Stimulated activated CD4-positive, alpha-beta T cell treated with anti-CD3 and anti-CD28 coated beads, Interleukin-4, amount 100 ng/mL, for 24 hours (primary cell): Measurements from ENCODE around the gene SYNPR.

Source experiments
- DNase-seq: peaks from one replicate; pipeline ENCODE4 v3.0.0-alpha.2; 2020

Gene SYNPR

GRCh38 chr3:63477494-63478129 is 199.5 kb downstream of the SYNPR start:
- DNase-seq = no peak

GRCh38 chr3:63478990-63479660 is 201.0 kb downstream of the SYNPR start:
- DNase-seq = no peak

DNA sequence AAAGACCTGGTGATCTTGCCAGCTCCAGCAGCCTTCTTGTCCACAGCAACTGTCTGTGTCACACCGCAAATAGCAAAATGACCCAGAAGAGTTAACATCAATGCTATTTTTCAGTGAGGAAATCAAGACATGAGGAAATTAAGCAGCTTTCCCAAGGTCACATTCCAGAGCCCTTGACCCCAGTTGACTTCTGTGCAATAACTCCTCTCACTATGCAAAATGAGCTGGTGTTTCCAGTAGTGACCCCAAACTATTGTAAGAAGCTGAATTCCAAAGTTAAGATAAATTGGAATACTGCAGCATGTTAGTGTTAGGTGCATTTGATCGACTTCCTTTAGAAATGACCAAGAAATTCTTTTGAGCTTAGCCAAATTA is 201.5 kb downstream of the SYNPR start:
- no peak for DNase-seq

DNA sequence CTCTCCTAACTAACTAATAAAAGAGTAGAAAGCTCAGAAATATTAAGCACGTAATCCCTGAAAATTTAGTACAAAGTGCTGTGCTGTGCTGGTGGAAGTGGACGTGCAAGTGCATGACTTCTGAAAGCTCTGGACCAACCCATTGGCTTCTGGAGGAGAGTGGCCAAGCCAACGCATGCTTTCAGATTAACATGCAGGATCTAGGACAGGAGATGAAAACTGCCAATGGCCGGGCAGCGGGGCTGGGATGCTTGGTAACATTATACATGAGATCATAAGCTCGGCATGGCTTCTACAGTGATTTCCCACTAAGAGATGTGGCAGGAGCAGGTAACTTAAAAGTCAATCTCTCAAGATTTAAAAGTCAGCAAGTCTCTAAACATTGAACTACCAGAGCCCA is 203.5 kb downstream of the SYNPR start:
- no peak for DNase-seq

- DNase-seq = no peak
Measured at GRCh38 chr3:63482341-63482740, 204.2 kb downstream of the SYNPR start.

DNA sequence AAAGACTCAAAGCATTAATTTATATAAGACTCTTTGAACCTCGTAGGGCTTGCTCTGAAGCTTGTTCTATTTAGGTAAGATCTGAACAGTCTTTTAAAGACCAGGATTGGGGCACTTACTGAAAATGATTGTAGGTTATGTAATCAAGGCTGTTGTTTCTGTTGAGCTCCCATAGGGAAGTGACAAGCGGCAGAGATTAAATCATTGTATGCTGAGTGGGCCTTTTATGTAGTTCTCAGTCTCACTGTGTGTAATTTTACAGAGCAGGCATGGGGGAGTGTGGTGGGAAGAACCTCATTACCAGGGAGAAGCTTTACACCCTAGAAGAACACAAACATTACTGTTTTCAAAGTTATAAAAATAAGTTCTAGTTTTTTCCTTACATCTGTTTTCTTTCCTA is 214.4 kb downstream of the SYNPR start:
- DNase-seq = no peak

DNA sequence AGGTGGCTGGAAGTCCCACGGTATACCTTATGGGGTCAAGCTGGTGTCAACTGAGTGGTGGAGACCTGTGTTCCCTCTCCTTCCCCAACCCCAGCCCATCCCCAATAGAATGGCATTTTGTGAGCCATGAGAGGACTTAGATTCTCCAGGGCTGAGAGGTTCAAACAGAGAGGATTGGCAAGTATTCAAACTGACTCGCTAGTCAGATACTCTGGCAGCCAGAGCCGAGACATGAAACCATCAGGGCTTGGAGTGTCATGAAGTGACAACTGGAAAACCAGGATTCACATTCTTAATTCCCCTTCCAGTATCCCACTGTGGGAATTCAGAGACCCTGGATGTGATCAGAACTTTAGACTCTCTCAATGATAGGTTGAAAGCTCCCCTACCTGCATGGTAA is 215.0 kb downstream of the SYNPR start:
- DNase-seq = no peak

GRCh38 chr3:63494646-63495045 is 216.5 kb downstream of the SYNPR start:
- DNase-seq = no peak

- no peak for DNase-seq
Measured at GRCh38 chr3:63497641-63498040, 219.5 kb downstream of the SYNPR start.

DNA sequence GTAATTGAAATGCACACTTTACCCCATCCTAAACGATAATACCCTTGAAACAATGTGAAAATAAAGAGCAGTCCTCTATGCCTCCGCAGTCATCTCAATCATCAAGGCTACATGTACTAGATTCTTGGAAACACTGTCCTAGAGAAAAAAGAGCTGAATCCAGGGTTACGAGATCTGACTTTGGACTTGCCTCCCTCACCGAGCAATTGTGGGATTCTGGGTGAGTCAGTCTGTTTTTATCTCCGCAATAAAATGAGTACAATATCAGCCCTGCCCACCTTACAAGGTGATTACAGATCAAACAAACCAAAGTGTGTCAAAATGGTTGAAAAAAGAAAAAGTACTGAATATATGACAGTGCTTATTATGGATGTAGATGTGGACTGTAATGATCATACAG is 222.1 kb downstream of the SYNPR start:
- no peak for DNase-seq

DNA sequence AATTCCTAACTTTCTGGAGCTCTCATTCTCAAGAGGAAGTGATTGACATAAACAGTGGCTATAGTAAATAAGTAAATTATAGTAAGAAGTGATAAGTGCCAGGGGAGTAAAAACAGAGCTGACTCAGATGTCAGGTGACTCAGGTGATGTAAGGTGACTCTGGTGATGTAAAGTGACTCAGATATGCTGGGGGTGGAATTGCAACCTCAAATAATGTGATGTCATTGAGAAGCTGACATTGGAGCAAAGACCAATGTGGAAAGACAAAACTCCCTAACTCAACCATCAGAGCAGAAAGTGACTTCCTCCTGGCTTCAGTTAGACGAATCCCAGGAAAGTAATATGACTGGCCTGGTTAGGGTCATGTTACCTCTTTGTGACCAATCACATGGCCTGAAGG is 230.2 kb downstream of the SYNPR start:
- DNase-seq = no peak

DNA sequence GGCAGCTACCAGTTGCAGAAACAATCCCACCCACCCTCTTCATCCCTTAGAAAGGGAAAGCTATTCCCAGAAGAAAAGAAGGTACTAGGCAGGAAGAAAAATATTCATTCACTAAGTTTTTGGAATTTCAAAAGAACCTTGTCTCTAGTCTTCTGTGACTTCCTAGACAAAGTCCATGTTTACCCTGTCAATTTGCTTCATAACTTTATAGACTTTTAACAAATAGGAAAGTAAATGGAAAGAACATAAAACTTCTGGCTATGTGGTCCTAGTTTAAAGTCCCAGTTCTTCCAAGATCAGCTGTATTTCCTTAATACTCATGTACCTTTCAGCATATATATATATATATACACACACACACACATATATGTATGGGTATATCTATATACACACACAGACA is 230.7 kb downstream of the SYNPR start:
- DNase-seq = no peak

DNA sequence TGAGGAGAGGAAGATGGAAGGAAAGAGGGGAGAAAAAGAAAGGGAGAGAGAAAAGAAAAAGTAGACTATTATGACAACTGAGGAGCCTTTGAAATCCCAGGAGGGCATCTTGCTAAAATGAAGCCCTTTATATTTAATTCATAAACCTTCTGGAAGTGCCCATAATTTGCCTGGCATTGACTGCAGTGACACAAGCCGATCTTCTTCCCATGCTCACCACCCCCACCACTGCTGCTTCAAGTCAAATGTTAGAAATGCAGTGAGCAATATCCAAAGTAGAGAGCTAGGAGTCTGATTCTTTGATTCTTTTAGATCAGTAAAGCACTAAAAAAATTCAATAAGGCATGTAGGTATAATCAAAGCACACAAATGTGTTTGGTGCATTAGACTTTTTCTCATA is 235.7 kb downstream of the SYNPR start:
- DNase-seq = no peak

DNA sequence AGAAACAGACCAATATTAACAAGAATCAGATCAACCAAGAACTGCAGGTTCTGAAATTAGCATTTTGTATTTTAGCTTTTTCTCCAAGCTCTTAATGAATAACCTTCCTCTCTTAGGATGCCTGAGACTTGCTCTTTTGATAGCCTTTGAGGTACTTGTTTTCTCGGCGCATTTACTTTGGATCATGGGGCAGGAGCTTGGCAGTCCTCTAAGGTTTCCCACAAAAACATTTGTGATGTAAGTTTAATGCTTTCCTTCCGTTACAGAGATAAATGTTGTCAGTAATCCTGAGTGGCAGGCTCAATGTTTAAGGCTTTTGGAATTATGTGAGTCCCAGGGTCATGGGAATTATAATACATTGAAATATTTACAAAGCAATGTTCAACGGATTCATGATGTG is 236.6 kb downstream of the SYNPR start:
- DNase-seq = no peak

- DNase-seq = no peak
Measured at GRCh38 chr3:63519426-63519825, 241.3 kb downstream of the SYNPR start.

DNA sequence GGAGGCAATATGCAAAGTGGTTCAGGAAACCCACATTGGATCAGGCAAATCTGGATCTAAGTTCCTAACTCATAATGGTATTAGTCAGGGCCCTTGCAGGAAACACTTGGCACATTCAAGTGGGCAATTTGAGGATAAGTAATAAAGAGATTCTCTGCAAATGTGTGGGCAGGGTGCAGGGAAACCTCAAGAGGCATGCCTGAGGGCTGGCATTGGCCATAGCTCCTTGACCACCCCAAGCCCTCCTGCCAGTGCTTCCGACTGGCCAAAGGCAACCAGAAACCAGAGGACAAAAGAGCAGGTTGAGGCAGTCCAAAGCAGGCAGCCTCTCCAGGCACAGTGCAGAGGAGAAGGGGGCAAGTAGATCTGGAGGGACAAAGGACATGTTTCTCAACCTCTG is 243.5 kb downstream of the SYNPR start:
- DNase-seq = no peak

DNA sequence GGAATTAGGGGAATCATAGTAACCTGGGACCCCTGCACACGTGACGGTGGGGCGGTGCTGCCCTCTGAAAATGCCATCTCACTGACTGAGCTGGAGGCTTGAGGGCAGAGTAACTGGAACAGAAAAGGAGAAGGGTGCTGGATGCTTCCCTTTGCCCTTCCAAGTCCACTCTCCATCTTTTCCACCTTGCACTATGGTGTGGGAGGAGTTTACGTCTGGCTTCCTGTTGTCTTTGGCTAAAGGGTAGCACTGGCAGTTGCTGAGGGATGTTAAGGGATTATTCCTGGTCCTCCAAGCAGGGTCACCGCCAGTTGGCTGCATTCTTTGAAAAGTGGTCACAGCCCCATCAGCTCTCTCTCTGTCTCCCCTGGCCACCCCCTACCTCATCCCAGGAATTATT is 245.0 kb downstream of the SYNPR start:
- no peak for DNase-seq

- no peak for DNase-seq
Measured at GRCh38 chr3:63528325-63529000, 250.4 kb downstream of the SYNPR start.

DNA sequence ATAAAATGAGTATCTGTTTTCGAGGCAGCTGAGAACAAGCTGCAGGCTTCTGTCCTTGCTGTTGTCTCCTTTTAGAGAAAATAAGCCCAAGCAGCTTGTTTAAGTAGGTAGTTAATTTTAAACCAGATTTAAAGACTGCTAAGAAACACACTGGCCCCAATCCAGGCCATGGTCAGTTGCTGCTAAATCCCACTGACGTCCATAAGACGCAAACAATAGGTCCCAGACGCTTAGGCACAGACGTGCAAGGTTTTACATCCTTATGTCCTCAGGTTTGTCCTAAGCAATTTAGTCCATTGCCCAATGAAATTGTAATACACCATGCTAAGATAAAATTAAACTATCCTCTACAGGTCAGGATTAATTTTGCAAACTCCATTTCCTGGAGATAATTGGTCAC is 254.4 kb downstream of the SYNPR start:
- no peak for DNase-seq

GRCh38 chr3:63538919-63539318 is 260.8 kb downstream of the SYNPR start:
- no peak for DNase-seq

- DNase-seq = no peak
Measured at GRCh38 chr3:63555767-63556166, 277.7 kb downstream of the SYNPR start.

DNA sequence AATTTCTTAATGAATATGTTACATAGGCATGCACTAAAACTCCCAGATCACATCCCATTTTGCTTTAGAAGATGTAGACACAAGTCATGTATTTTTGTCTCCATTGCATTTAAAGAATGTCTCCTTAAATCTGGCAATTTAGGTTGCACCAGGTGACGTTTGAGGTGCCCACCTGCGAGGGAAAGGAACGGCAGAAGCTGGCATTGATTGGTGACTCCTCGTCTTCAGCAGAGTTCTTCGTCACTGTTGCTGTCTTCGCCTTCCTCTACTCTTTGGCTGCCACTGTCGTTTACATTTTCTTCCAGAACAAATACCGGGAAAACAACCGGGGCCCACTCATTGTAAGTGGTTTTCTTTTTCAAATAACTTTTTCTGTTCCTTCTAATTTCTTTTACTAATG is 278.3 kb downstream of the SYNPR start:
- DNase-seq = no peak

GRCh38 chr3:63557912-63558311 is 279.8 kb downstream of the SYNPR start:
- DNase-seq = no peak

DNA sequence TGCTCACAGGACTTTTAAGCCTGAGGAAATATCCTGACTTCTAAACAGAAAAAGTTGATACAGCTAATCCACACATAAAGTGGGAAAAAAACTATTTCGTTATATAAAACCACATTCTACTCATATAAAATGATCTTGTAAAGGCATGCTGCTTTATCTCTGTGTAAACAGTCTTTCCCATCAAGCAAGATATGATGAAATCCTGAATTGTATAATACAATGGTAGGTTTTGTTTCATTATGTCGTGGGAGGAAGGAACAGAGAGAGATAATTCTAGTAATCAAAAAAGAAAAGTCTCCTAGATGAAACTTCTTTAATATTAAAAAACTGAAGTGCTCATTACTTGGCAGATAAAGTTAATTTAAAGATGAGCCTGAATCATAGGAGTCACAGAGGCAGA is 281.8 kb downstream of the SYNPR start:
- no peak for DNase-seq

GRCh38 chr3:63561879-63562278 is 283.8 kb downstream of the SYNPR start:
- DNase-seq = no peak
